ENCODE data around the gene SMS.

GRCh38 chrX:21985332-21985777 lies 44.8 kb downstream of the SMS start:
- no peak for TF ChIP-seq POLR2A (IDR thresholded peaks at IDR 0.05)
- peak in 5 of 7 experiments; percentile 62 to 97 (median 87) for TF ChIP-seq CTCF (IDR thresholded peaks at IDR 0.05)

All from stomach (tissue), 4 donors.